IMR-90 (cell line): Measurements from ENCODE around the gene BCAP31. TPM values are rescaled to one million over a fixed set of nuclear protein-coding genes. Genes with fewer than 3 reads are reported as not detected.

Source experiments
- ATAC-seq: fragments of 200-7000 bp; cut with Tn5 transposase; 2 replicates; pipeline ENCODE4 v1.9.1; 2020; ENCODE audit warnings: low read depth, mild to moderate bottlenecking, moderate library complexity
- BruUV-seq: library from RNA; stranded (reverse); fragments of 400-500 nt; replicated peaks from 2 replicates; lab custom pipeline; 2021; lab: Mats Ljungman, UMichigan
- CTCF ChIA-PET: fragments of 300-600 bp; formaldehyde crosslinking; extraction: SDS; loops from one replicate; lab custom pipeline; 2021; ENCODE audit warnings: antibody characterized with exemption; lab: Yijun Ruan, JAX
- POLR2A ChIA-PET: fragments of 300-600 bp; sonication (Branson Sonifier 250); formaldehyde crosslinking; loops from one replicate; lab custom pipeline; 2022; ENCODE audit warnings: antibody characterized with exemption; ENCODE audit not compliant: unreplicated experiment; lab: Charles Lee
- DNase-seq: peaks from one replicate; pipeline ENCODE4 v3.0.0; 2013
- H2AFZ ChIP-seq: replicated peaks from 2 replicates; pipeline ENCODE3; 2013; ENCODE audit warnings: low read length, mild to moderate bottlenecking; ENCODE audit not compliant: poor library complexity
- H2AK5ac ChIP-seq: 2 replicates; pipeline ENCODE4 v1.6.1; 2013; ENCODE audit warnings: low read depth, low read length, inconsistent platforms
- H2AK9ac ChIP-seq: replicated peaks from 2 replicates; pipeline ENCODE3; 2013; ENCODE audit warnings: mild to moderate bottlenecking, low read depth, low read length, moderate library complexity; ENCODE audit not compliant: poor library complexity
- H2BK120ac ChIP-seq: 2 replicates; pipeline ENCODE4 v1.6.1; 2013; ENCODE audit warnings: low read depth, low read length, inconsistent platforms
- H2BK15ac ChIP-seq: 3 replicates; pipeline ENCODE4 v1.6.1; 2013; ENCODE audit warnings: low read depth, low read length, inconsistent platforms
- H2BK20ac ChIP-seq: 2 replicates; pipeline ENCODE4 v1.6.1; 2013; ENCODE audit warnings: low read depth, mild to moderate bottlenecking, inconsistent platforms, low read length, moderate library complexity
- H2BK5ac ChIP-seq: 2 replicates; pipeline ENCODE4 v1.6.1; 2013; ENCODE audit warnings: mild to moderate bottlenecking, low read depth, low read length, inconsistent platforms; ENCODE audit not compliant: poor library complexity, severe bottlenecking
- H3K14ac ChIP-seq: replicated peaks from 2 replicates; pipeline ENCODE4 v1.6.1; 2013; ENCODE audit warnings: low read depth, low read length, inconsistent platforms
- H3K18ac ChIP-seq: 2 replicates; pipeline ENCODE4 v1.6.1; 2013; ENCODE audit warnings: low read depth, low read length, control low read depth
- H3K23ac ChIP-seq: 2 replicates; pipeline ENCODE4 v1.6.1; 2013; ENCODE audit warnings: low read depth, low read length, inconsistent platforms
- H3K27ac ChIP-seq: 2 replicates; pipeline ENCODE4 v1.5.1; 2013; ENCODE audit warnings: mild to moderate bottlenecking, control low read depth, low read length; ENCODE audit not compliant: insufficient read depth
- H3K27me3 ChIP-seq: 2 replicates; pipeline ENCODE4 v1.6.1; 2013; ENCODE audit warnings: low read length; ENCODE audit not compliant: control insufficient read depth, insufficient read depth
- H3K36me3 ChIP-seq: 2 replicates; pipeline ENCODE4 v1.6.1; 2013; ENCODE audit warnings: low read length, mixed read lengths; ENCODE audit not compliant: control insufficient read depth, insufficient read depth
- H3K4ac ChIP-seq: 2 replicates; pipeline ENCODE4 v1.6.1; 2013; ENCODE audit warnings: low read depth, low read length, inconsistent platforms
- H3K4me1 ChIP-seq: 2 replicates; pipeline ENCODE4 v1.6.1; 2013; ENCODE audit warnings: low read length, mixed read lengths; ENCODE audit not compliant: control insufficient read depth, insufficient read depth
- H3K4me2 ChIP-seq: 2 replicates; pipeline ENCODE4 v1.6.1; 2013; ENCODE audit warnings: low read depth, mild to moderate bottlenecking, control low read depth, low read length, moderate library complexity
- H3K4me3 ChIP-seq: 2 replicates; pipeline ENCODE4 v1.5.1; 2013; ENCODE audit warnings: low read depth, mild to moderate bottlenecking, control low read depth, low read length, moderate library complexity; ENCODE audit not compliant: insufficient read depth
- H3K56ac ChIP-seq: 2 replicates; pipeline ENCODE4 v1.6.1; 2013; ENCODE audit warnings: low read length, inconsistent platforms; ENCODE audit not compliant: insufficient read depth; ENCODE audit errors: extremely low read depth
- H3K79me1 ChIP-seq, 2 experiments: 2 replicates each; pipeline ENCODE4 v1.6.1; 2013; ENCODE audit warnings: low read length in 2 of 2, inconsistent platforms in 1 of 2, low read depth in 1 of 2
- H3K9ac ChIP-seq: 2 replicates; pipeline ENCODE4 v1.6.1; 2013; ENCODE audit warnings: low read depth, low read length, control low read depth
- H3K9me1 ChIP-seq: 2 replicates; pipeline ENCODE4 v1.6.1; 2013; ENCODE audit warnings: low read length, inconsistent platforms; ENCODE audit not compliant: insufficient read depth
- H3K9me3 ChIP-seq: 2 replicates; pipeline ENCODE4 v1.6.1; 2013; ENCODE audit warnings: low read length; ENCODE audit not compliant: control insufficient read depth, insufficient read depth
- H4K20me1 ChIP-seq: 2 replicates; pipeline ENCODE4 v1.6.1; 2013; ENCODE audit warnings: low read length, inconsistent platforms; ENCODE audit not compliant: insufficient read depth
- H4K5ac ChIP-seq: 2 replicates; pipeline ENCODE4 v1.6.1; 2013; ENCODE audit warnings: mild to moderate bottlenecking, low read depth, low read length, control low read depth
- H4K8ac ChIP-seq, 2 experiments: 2 replicates each; pipeline ENCODE4 v1.6.1; 2013; ENCODE audit warnings: low read depth in 2 of 2, low read length in 2 of 2, control low read depth in 1 of 2, inconsistent platforms in 1 of 2
- H4K91ac ChIP-seq: 2 replicates; pipeline ENCODE4 v1.6.1; 2013; ENCODE audit warnings: low read depth, low read length, inconsistent platforms; ENCODE audit not compliant: insufficient read depth
- BHLHE40 ChIP-seq: fragments of 150-350 bp; IDR thresholded peaks from 2 replicates; pipeline ENCODE4 v1.6.1; 2016; ENCODE audit warnings: mild to moderate bottlenecking, low read depth, low read length
- CEBPB ChIP-seq: IDR thresholded peaks from 2 replicates; pipeline ENCODE4 v1.6.1; 2012; ENCODE audit warnings: low read depth, low read length, improper control_type of control experiment
- CHD1 ChIP-seq: IDR thresholded peaks from 2 replicates; pipeline ENCODE4 v1.6.1; 2012; ENCODE audit warnings: low read depth, low read length, improper control_type of control experiment
- MAFK ChIP-seq: IDR thresholded peaks from 2 replicates; pipeline ENCODE4 v1.6.1; 2012; ENCODE audit warnings: low read depth, low read length, improper control_type of control experiment
- MAZ ChIP-seq: IDR thresholded peaks from 2 replicates; pipeline ENCODE4 v1.6.1; 2012; ENCODE audit warnings: low read depth, mild to moderate bottlenecking, low read length, improper control_type of control experiment, moderate library complexity, borderline replicate concordance
- MXI1 ChIP-seq: IDR thresholded peaks from 2 replicates; pipeline ENCODE4 v1.6.1; 2012; ENCODE audit warnings: low read depth, mild to moderate bottlenecking, low read length, moderate library complexity, borderline replicate concordance
- NFE2L2 ChIP-seq: fragments of 150-350 bp; IDR thresholded peaks from 2 replicates; pipeline ENCODE4 v1.6.1; 2016; ENCODE audit warnings: low read depth, mild to moderate bottlenecking, low read length
- POLR2A ChIP-seq: IDR thresholded peaks from 2 replicates; pipeline ENCODE4 v1.6.1; 2012; ENCODE audit warnings: mild to moderate bottlenecking, low read depth, low read length
- RAD21 ChIP-seq: IDR thresholded peaks from 2 replicates; pipeline ENCODE4 v1.6.1; 2012; ENCODE audit warnings: low read length, improper control_type of control experiment
- RCOR1 ChIP-seq: IDR thresholded peaks from 2 replicates; pipeline ENCODE4 v1.6.1; 2012; ENCODE audit warnings: mild to moderate bottlenecking, low read length, improper control_type of control experiment; ENCODE audit not compliant: insufficient replicate concordance
- RFX5 ChIP-seq: IDR thresholded peaks from 2 replicates; pipeline ENCODE4 v1.8.0; 2012; ENCODE audit warnings: low read depth, mild to moderate bottlenecking, low read length, moderate library complexity
- SMC3 ChIP-seq: fragments of 150-350 bp; IDR thresholded peaks from 2 replicates; pipeline ENCODE4 v1.6.1; 2016; ENCODE audit warnings: low read depth, mild to moderate bottlenecking, antibody characterized with exemption, low read length, moderate library complexity
- WGBS, 2 experiments: methylation state at CpG; one replicate each; pipeline versions ENCODE4 v1.1.5 to v1.1.7; 2013; ENCODE audit warnings: missing lambda C conversion rate in 2 of 2; ENCODE audit not compliant: insufficient read length in 1 of 2; ENCODE audit errors: extremely low coverage in 2 of 2; 5-methylcytosine and 5-hydroxymethylcytosine counted together
- dilution Hi-C: fragments of 300-500 bp; cut with HindIII; formaldehyde crosslinking; loops from one replicate; pipeline ENCODE4 v1.14.3; 2018; ENCODE audit warnings: low sequenced_read_pairs; ENCODE audit not compliant: unreplicated experiment
- in situ Hi-C: fragments of 300-500 bp; cut with MboI; formaldehyde crosslinking; loops from 3 replicates; pipeline ENCODE4 v1.14.3; 2019; ENCODE audit warnings: low sequenced_read_pairs, inconsistent platforms, mixed read lengths
- intact Hi-C: fragments of 100-400 bp; cut with micrococcal nuclease; formaldehyde crosslinking; loops from 2 replicates; pipeline ENCODE4 v1.10.0; 2022
- polyA plus RNA-seq, 3 experiments: library from polyadenylated mRNA; depleted of rRNA; stranded (reverse); fragments of >200 nt; gene quantifications; 2 replicates each; pipeline ENCODE4 v1.2.3, GENCODE V29; 2012; ENCODE audit warnings: low replicate concordance in 1 of 3
- total RNA-seq: library from RNA; depleted of rRNA; stranded (reverse); fragments of >200 nt; gene quantifications from 2 replicates; pipeline ENCODE4 v1.2.3, GENCODE V29; 2012
- TF ChIP-seq, protein P1 (sequence below): fragments of 150-350 bp; IDR thresholded peaks from 2 replicates; pipeline ENCODE4 v1.6.1; 2017; ENCODE audit warnings: mild to moderate bottlenecking, antibody characterized with exemption, low read length, low read depth
- TF ChIP-seq, protein P2 (sequence below): conservative IDR thresholded peaks from 2 replicates; pipeline ENCODE4 v1.5.1; 2012; ENCODE audit warnings: mild to moderate bottlenecking, low read depth, low read length, improper control_type of control experiment
- TF ChIP-seq, protein P3 (sequence below): fragments of 150-350 bp; IDR thresholded peaks from 2 replicates; pipeline ENCODE4 v1.6.1; 2016; ENCODE audit warnings: low read depth, mild to moderate bottlenecking, low read length, moderate library complexity, borderline replicate concordance

Gene BCAP31
- total and polyA plus RNA-seq, 2 of the 4 experiments (the other 2 are of a cell fraction) = 125 to 244 TPM

DNA sequence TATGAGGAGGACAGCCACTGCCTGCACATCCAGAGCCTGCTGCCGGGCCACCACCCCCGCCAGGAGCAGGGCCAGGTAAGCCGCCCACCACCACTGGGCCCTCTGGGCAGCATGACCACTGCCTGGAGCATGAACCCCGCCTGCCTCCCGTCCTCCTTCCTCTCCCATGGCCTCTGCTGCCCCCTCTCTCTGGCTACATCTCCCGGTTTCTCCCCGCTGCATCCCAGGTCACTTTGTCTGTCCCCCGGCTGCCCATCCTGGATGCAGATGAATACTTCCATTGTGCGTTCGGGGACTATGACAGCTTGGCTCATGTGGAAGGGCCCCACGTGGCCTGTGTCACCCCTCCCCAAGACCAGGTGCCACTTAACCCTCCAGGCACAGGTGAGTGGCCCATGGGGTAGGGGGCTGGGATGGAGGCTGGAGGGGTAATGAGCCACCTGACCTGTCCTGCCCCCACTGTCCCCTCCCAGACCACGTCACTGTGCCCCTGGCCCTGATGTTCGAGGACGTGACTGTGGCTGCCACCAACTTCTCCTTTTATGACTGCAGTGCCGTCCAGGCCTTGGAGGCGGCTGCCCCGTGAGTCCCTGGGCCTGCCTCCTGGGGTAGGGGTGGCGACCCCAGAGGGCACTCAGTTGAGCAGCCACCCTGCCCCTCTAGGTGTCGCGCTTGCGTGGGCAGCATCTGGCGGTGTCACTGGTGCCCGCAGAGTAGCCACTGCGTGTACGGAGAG is 45.8 kb upstream of the BCAP31 start:
- Histone ChIP-seq H3K4me1 (peaks cover 10% of the 10 kb centered on the region), H2AK9ac (no peak overlapping the region), H3K4me3 (no peak overlapping the region), H3K14ac (no peak overlapping the region), H3K4ac (no peak overlapping the region), H3K23ac (no peak overlapping the region), H2BK5ac (no peak overlapping the region), H3K4me2 (no peak overlapping the region), H3K27ac (no peak overlapping the region), H2AK5ac (no peak overlapping the region), H3K27me3 (no peaks in the 10 kb centered on the region), H2AFZ (no peak overlapping the region), H3K56ac (no peak overlapping the region), H4K20me1 (no peaks in the 10 kb centered on the region), H3K18ac (no peak overlapping the region), H3K9ac (no peak overlapping the region), H3K36me3 (peaks cover 2% of the 10 kb centered on the region; the same call in 1 of the 2 replicates), H4K5ac (no peak overlapping the region), H3K9me3 (no peaks in the 10 kb centered on the region; the same call in 1 of the 2 replicates), H2BK15ac (no peak overlapping the region), H2BK20ac (no peak overlapping the region), H4K91ac (no peak overlapping the region), H3K9me1 (no peaks in the 10 kb centered on the region), H4K8ac (no peak overlapping the region), H3K79me1 (peaks cover 0 to 9% of the 10 kb centered on the region in 2 experiments; a peak in 2 of 4 replicates), H2BK120ac (no peak overlapping the region)
- ChIA-PET POLR2A (no interaction called here), CTCF (no interaction called here)
- ATAC-seq = no peak
- in situ Hi-C loops = loop anchor here (10.0 kb wide), 1 partner anchor 195 kb away; no protein-coding TSS in a partner anchor
- DNase-seq = no peak
- intact Hi-C loops = no loop called here
- BruUV-seq = no TSS peak
- 92% methylated on average over 12 of the region's 25 CpGs; no CpG with 5 or more reads in 1 of the 2 experiments for WGBS, 2 experiments
- dilution Hi-C loops = no loop called here
- TF ChIP-seq BHLHE40 = no peak
- no peak for TF ChIP-seq MAZ
- no peak for TF ChIP-seq RCOR1
- TF ChIP-seq NFE2L2 = no peak
- TF ChIP-seq, protein P1, sequence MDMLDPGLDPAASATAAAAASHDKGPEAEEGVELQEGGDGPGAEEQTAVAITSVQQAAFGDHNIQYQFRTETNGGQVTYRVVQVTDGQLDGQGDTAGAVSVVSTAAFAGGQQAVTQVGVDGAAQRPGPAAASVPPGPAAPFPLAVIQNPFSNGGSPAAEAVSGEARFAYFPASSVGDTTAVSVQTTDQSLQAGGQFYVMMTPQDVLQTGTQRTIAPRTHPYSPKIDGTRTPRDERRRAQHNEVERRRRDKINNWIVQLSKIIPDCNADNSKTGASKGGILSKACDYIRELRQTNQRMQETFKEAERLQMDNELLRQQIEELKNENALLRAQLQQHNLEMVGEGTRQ = no peak
- no peak for TF ChIP-seq RFX5
- no peak for TF ChIP-seq SMC3
- no peak for TF ChIP-seq MXI1
- no peak for TF ChIP-seq RAD21
- TF ChIP-seq CHD1 = no peak
- TF ChIP-seq, protein P2, sequence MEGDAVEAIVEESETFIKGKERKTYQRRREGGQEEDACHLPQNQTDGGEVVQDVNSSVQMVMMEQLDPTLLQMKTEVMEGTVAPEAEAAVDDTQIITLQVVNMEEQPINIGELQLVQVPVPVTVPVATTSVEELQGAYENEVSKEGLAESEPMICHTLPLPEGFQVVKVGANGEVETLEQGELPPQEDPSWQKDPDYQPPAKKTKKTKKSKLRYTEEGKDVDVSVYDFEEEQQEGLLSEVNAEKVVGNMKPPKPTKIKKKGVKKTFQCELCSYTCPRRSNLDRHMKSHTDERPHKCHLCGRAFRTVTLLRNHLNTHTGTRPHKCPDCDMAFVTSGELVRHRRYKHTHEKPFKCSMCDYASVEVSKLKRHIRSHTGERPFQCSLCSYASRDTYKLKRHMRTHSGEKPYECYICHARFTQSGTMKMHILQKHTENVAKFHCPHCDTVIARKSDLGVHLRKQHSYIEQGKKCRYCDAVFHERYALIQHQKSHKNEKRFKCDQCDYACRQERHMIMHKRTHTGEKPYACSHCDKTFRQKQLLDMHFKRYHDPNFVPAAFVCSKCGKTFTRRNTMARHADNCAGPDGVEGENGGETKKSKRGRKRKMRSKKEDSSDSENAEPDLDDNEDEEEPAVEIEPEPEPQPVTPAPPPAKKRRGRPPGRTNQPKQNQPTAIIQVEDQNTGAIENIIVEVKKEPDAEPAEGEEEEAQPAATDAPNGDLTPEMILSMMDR = no peak
- TF ChIP-seq MAFK = no peak
- TF ChIP-seq, protein P3, sequence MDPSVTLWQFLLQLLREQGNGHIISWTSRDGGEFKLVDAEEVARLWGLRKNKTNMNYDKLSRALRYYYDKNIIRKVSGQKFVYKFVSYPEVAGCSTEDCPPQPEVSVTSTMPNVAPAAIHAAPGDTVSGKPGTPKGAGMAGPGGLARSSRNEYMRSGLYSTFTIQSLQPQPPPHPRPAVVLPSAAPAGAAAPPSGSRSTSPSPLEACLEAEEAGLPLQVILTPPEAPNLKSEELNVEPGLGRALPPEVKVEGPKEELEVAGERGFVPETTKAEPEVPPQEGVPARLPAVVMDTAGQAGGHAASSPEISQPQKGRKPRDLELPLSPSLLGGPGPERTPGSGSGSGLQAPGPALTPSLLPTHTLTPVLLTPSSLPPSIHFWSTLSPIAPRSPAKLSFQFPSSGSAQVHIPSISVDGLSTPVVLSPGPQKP = no peak
- TF ChIP-seq CEBPB = no peak
- no peak for TF ChIP-seq POLR2A
